HK-2 (cell line): ENCODE data around the gene ITIH6.

Experiments used
- DNase-seq: peaks from one replicate; pipeline ENCODE4 v3.0.0-alpha.2; 2018; ENCODE audit not compliant: unreplicated experiment

The ITIH6 gene

DNA sequence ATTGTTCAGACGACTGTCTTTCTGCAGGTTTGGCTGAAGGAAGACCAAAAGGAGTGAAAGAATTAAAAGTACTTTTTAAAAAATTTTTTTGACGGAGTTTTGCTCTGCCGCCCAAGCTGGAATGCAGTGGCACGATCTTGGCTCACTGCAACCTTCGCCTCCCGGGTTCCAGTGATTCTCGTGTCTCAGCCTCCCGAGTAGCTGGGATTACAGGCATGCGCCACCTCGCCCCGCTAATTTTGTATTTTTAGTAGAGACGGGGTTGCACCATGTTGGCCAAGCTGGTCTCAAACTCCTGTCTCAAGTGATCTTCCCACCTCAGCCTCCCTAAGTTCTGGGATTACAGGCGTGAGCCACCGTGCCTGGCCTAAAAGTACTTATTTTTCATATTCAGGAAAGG is 86.3 kb downstream of the ITIH6 start:
- DNase-seq: no peak

GRCh38 chrX:54710920-54711319 is 87.1 kb downstream of the ITIH6 start:
- no peak for DNase-seq

GRCh38 chrX:54708404-54708803 is 89.7 kb downstream of the ITIH6 start:
- DNase-seq: no peak
